NCI-H128 (cell line): ENCODE measurements around the gene ABCB1.

Source experiments
- DNase-seq: peaks from one replicate; lab custom pipeline; 2025; ENCODE audit not compliant: unreplicated experiment; lab: John Stamatoyannopoulos, UW

ABCB1 gene

DNA sequence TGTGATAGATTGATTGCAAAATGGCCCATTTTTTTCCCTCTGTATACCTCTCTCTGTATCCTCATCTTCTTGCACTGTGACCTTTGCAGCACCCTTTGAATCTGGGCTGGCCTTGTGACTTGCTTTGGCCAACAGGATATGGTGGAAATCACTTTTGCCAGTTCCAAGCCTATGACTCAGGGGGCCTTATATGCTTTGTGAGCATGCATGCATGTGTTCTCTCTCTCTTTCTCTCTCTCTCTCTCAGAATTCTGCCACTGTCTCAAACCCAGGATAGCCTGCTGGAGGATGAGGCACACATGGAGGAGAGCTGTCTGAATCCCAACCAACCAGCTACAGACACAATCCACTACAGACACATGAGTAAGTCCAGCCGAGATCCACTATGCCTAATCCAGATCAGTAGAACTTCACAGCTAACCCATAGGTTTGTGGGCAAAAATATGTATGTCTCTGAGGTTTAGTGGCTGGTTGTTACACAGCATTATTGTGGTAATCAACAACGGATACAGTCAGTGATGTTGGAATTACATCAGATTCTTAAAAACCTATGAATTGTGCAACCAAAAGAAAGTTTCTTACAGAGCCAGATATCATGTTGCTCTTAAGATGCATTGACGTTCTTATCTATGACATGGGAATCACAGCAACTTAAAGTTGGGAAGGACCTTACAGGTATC, 83.4 kb downstream of the ABCB1 start:
- DNase-seq: no peak

GRCh38 chr7:87513735-87514335, 86.8 kb downstream of the ABCB1 start:
- no peak for DNase-seq

DNA sequence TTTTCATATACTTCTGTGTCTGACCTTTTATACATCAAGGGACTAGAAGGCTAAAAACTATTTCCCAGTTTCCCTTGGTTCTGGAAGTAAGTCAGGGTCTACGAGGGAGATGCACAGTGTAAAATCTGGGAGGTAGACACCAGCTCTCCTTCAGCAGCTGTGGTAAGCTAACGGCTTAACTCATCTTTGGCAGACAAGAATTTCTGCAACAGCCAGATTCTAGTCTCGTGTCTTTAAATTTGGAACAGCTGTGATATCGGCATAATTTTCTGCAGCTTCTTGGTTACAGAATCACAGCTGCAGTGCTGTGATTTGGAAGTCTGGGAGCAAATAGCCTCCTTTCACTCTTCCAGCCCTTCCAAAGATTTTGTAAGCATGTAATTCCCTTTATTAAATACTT, 87.8 kb downstream of the ABCB1 start:
- no peak for DNase-seq

DNA sequence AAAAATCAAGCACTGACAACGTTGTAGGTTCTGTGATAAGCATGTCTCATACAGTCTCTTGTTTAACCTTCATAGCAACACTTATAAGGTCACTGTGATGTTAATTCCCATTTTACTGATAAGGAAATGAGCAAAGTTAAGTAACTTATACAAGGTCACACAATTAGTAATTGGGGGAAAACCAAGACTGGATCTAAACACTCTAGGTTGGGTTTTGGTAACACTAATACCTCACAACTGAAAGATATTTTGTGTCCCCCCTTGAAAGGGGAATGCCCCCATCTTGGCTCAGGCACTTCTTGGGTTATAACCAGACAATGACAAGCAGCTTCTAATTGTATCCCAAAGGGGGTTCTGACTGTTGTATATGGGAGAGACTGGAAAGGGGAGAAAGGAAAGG, 89.2 kb downstream of the ABCB1 start:
- no peak for DNase-seq

GRCh38 chr7:87510411-87510875, 90.2 kb downstream of the ABCB1 start:
- DNase-seq: no peak

GRCh38 chr7:87507446-87507845, 93.2 kb downstream of the ABCB1 start:
- DNase-seq: no peak

DNA sequence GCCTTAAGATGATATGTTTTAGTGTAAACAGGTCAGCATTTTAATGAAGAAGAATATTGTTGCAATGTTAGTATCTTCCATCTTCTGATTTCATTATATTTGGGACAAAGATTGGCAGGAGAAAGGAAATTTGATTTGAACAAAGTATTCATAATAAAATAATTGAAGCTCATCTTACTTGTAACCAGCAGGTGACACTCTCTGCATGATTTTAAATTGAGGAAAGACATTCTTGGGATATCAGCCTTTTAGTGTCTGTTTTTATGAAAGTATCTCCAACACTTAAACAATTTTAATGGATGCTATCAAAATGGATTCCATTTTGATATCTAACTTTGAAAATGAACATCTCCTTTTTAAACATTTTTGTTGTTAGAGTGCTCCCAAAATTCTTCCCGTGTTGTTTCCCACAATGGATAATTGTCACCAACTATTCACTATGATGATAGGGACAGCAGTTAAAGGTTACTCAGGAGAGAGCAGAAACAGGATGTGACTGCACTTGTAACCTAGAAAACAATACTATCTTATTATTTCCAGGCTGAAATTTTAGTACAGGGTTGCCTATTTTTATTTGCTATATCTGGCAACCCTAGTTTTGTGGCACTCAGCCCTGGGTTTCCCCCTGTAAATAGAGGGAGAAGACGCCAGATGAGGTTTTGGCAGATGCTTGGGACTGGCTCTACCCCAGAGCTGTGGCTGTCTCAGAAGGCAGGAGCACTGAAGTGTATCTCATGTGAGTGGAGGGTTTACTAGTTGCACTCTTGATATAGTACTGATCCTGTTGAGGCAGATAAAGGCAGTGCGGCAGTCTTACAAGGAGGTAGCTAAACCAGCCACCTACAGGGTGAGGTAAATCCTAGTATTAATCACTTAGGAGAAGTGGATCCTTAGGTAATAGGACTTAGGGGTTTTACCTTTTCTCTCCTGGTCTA, 94.2 kb downstream of the ABCB1 start:
- no peak for DNase-seq

GRCh38 chr7:87505557-87506245, 95.0 kb downstream of the ABCB1 start:
- DNase-seq: no peak

- no peak for DNase-seq
These were observed 95.6 kb downstream of the ABCB1 start for GRCh38 chr7:87505122-87505521.

DNA sequence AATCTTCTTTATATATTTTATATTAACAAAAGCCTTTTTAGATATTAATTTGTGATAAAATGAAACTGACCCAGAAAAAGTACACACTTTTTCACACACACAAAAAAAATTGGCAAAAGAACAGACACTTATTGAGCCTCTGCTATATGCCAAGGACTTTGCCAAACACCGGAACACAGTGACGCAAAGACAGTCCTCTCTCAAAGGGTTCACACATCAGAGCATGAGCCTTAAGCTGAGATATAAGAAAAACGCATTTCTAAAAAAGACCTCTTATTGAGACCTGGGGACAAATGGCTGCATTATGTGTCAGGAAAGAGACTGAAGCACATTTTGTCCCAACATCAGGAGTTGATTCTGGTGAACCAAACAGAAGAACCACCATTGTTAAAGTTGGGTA, 101.2 kb downstream of the ABCB1 start:
- DNase-seq: no peak

DNA sequence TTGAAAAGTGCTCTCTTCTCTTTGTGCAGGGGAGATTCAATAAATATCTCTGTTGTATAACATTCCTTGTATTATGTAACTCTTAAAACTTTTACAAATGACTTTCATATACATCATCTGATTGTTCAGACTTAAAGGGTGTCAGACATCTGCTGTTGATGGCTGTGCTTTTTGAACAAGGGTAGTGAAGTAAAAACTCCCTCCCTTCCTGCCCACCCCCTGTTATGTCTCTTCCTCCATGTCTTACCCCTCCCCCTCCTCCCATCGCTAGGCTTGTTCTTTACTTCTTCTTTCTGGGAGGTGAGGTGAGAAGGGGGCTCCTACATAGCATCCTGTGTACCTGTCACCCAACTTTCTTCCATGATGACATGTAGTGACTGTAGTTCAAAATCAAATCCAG, 101.8 kb downstream of the ABCB1 start:
- no peak for DNase-seq

DNA sequence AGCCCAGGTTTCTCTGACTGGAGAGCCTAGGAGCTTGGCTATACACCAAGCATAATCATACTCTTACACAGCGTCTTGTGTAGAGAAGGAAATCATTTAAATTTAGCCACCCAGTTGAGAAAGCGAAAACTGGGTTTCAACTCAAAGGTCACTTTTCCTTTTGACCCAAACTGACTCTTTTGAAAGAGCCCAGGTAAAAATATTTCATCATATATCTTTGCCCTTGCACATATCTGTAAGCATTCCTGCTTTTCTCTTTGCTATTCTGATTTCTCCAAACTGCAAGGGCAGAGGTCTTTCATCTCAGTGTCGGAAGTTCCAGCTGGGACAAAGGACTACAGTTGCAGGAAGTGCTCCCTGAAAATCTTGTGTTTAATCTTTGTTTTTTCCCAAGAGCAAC, 103.2 kb downstream of the ABCB1 start:
- no peak for DNase-seq

DNA sequence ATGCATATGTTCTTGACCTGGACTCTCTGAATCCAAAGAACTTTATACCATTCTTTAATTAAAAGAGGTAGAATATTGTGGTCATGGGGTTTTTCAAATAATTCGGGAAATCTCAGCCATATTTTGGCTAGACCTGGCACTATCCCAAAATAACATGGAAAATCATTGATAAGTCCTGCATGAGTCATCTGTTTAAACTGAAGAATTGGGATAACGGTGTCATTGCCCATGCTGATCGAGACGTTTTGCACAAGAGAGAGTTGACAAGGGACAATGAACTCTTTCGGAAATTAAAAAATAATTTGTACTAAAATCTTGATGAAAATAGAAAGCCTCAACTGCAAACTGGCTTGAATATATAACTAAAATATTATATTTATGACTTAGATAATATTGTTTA, 105.3 kb downstream of the ABCB1 start:
- no peak for DNase-seq

DNA sequence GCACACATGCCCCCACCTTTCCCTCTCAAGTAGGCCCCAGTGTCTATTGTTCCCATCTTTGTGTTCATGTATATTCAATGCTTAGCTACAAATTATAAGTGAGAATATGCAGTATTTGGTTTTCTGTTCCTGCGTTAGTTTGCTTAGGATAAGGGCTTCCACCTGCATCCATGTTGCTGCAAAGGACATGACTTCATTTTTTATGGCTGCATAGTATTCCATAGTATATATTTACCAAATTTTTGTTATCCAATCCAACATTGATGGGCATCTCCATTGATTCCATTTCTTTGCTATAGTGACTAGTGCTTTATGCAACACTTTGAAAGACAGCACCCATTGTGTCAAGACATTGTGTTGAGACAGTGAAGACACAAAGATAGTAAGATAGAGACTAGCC, 106.2 kb downstream of the ABCB1 start:
- DNase-seq: no peak

GRCh38 chr7:87483131-87483530, 117.6 kb downstream of the ABCB1 start:
- no peak for DNase-seq

DNA sequence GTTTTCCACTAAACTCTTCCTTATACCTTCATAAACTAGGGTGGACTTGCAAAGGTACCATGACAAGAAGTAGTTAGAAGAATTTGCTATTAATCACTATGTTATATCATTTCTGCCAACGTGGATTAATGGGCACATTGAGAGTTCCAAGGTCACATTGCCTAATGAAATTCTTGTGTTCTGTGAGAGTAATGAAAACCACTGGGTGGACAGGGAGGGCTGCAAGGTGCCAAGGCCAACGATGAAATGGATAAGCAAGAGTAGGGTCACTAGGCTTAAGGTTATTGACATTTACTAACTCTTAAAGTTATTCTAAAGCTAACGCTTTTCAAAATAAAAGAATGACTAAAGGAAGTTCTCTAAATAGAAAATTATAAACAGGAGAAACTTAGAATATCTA, 118.6 kb downstream of the ABCB1 start:
- DNase-seq: no peak

DNA sequence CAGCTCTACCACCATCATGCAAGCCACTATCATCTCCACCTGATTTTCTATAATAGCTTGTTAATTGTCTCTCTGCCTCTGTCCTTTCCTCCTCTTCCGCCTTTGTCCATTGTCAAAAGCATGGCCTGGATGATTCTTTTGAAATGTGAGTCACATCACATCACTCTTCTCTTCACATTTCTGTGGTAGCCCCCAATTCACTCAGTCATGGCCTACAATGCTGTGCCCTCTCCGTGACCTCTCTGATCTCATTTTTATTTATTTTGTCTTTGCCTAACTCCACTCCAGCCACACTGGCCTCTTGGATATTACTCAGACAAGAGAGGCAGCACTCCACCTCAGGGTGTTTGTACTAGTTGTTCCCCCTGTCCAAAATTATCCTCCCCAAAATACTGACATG, 120.3 kb downstream of the ABCB1 start:
- DNase-seq: no peak

DNA sequence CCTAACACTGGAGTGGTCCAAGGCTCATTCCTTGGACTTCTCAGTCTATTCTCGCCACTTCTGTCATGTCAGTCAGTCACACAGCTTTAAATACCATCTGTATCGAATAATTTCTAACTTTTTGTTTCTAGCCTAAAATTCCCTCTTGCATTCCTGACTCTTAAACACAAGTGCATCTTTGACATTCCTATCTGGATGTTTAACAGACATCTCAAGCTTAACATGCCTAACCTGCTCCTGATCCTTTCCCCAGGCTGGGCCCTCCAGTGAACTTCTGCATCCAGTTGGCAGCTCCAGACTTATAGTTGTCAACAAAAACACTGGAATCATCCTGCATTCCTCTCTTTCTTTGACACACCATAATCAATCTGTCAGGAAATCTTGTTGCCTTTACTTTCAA, 120.7 kb downstream of the ABCB1 start:
- DNase-seq: no peak

- DNase-seq: no peak
These were observed 124.5 kb downstream of the ABCB1 start for GRCh38 chr7:87476179-87476557.

DNA sequence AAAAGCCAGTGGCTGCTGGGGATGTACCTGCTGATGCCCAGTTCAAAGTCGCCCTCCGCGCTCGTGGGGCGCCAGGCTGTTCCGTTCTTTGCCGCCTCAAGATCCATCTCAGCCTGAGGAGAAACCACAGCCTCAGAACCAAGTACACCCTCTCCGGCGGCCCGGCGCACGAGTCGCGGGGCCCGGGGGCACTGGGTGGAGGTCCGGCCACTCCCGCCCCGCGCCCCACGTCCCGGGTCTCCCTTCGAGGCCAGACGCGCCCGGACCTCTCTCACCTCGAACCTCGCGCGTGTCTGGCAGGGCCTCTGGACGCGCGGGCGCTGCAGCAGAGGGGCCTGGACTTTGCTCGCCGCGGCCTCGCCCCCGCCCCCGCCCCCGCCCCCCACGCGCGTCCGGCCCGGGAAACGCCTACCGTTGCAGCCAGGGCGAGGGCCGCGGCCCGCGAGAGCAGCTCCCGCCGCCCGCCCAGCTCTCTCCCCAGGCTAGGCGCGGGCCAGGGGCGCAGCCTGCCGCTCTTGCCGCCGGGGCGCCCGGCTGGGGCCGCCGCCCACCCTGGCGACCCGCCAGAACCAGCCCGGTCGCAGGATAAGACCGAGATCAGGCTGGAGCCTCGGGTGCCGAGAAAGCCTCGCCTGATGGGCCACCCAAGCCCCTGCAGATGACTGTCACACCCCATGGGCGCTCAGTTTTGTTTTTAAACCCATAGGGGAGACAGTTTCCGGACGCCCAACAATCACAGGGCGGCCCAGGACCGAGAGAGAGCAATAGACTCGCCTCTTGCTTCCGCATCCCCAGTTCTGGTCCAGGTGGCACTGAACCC, 125.1 kb downstream of the ABCB1 start, which contains the start of gene ABCB4:
Gene ABCB4, minus strand, starts transcription at position 322 of the 820 bp plus-strand sequence. Its CDS starts 215 bp downstream, at position 107.
- no peak for DNase-seq
